Sigmoid colon (tissue), 7 donors: Measurements from ENCODE around the gene TRIM58. TPM values are rescaled to one million over a fixed set of nuclear protein-coding genes. Genes with fewer than 3 reads are reported as not detected.

Experiments
- DNase-seq: peaks from one replicate; pipeline ENCODE4 v3.0.0-alpha.2; 2019
- H3K27ac ChIP-seq, 4 donors: fragments of 200-600 bp; sonication (generic); one replicate each; pipeline ENCODE4 v1.5.1; 2016 to 2019; ENCODE audit warnings: mild to moderate bottlenecking in 1 of 4
- H3K27me3 ChIP-seq, 3 donors: fragments of 200-600 bp; sonication (generic); one replicate each; pipeline ENCODE4 v1.5.1; 2019; ENCODE audit warnings: mild to moderate bottlenecking in 1 of 3
- H3K36me3 ChIP-seq, 4 donors: fragments of 200-600 bp; sonication (generic); one replicate each; pipeline ENCODE4 v1.5.1; 2016 to 2019
- H3K4me1 ChIP-seq, 4 donors: fragments of 200-600 bp; sonication (generic); one replicate each; pipeline ENCODE4 v1.5.1; 2017 to 2019
- H3K4me3 ChIP-seq, 4 donors: fragments of 200-600 bp; sonication (generic); one replicate each; pipeline ENCODE4 v1.5.1; 2017 to 2019; ENCODE audit warnings: mild to moderate bottlenecking in 2 of 4, moderate library complexity in 1 of 4
- H3K9me3 ChIP-seq, 4 donors: fragments of 200-600 bp in 3 of 4; sonication (generic) in 3 of 4; one replicate each; pipeline versions ENCODE4 v1.5.1 to v1.6.1; 2013 to 2019
- CTCF ChIP-seq, 4 experiments: fragments of 450-650 bp in 3 of 4; fragments of 200-600 bp in 1 of 4; IDR thresholded peaks; one replicate each; pipeline ENCODE4 v1.5.1; 2016 to 2019; ENCODE audit warnings: antibody characterized with exemption in 4 of 4, mild to moderate bottlenecking in 3 of 4, moderate library complexity in 2 of 4
- EP300 ChIP-seq, 4 donors: sonication (generic); formaldehyde crosslinking; IDR thresholded peaks; one replicate each; pipeline ENCODE4 v1.6.1; 2017; ENCODE audit warnings: antibody characterized with exemption in 4 of 4
- POLR2A ChIP-seq, 2 donors: fragments of 450-650 bp; IDR thresholded peaks; one replicate each; pipeline ENCODE4 v1.6.1; 2016; ENCODE audit warnings: antibody characterized with exemption in 2 of 2, mild to moderate bottlenecking in 2 of 2, moderate library complexity in 2 of 2
- POLR2AphosphoS5 ChIP-seq, 4 donors: sonication (generic); formaldehyde crosslinking; IDR thresholded peaks; one replicate each; pipeline ENCODE4 v1.6.1; 2017; ENCODE audit warnings: antibody characterized with exemption in 4 of 4
- WGBS, 2 donors: extraction: QIAGEN DNeasy Blood & Tissue Kit; methylation state at CpG; one replicate each; pipeline ENCODE4 v1.1.7; 2013; 5-methylcytosine and 5-hydroxymethylcytosine counted together
- intact Hi-C: fragments of 100-400 bp; cut with DNase I; formaldehyde crosslinking; loops from one replicate; pipeline ENCODE4 v1.15.1; 2023
- polyA plus RNA-seq, 3 donors: library from polyadenylated mRNA; stranded (reverse); fragments of 200-250 nt; gene quantifications; one replicate each; pipeline ENCODE4 v1.2.3, GENCODE V29; 2013
- total RNA-seq, 4 donors: library from RNA; depleted of rRNA; stranded (reverse); fragments of >200 nt; gene quantifications; one replicate each; pipeline ENCODE4 v1.1.0, GENCODE V29; 2016
- donor health status: healthy with polysubstance abuse.
- donor health status: Bipolar disorder and iron deficiency.
- donor health status: healthy.

TRIM58 gene
- total and polyA plus RNA-seq, 7 donors, result 0.41 to 2.1 (median 0.87) TPM

DNA sequence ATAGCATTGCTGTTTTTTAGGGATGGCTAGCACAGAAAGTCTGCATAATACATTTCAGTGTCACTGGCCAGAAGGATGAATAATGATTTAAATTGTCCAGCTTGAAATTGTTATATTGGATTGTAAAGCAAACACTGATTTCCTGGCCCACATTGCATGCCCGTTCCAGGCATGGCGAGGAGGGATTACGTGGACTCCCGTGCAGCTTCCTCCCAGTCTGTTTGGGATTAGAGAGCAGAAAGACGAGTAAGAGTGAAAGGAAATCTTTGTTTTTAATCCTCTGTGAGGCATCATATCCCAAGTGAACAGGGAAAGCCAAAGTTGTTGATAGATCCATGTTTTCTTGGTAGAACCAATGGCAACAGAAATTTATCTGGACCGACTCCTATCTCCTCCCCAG is 8.4 kb downstream of the TRIM58 start:
- Histone ChIP-seq H3K27me3 (no peaks in the 10 kb centered on the region), H3K36me3 (peaks cover 0 to 5% (median 0%) of the 10 kb centered on the region in 4 donors), H3K27ac (no peak overlapping the region), H3K4me1 (no peaks in the 10 kb centered on the region), H3K4me3 (no peak overlapping the region), H3K9me3 (peaks cover 0 to 2% (median 0%) of the 10 kb centered on the region in 4 donors)
- 77 to 86% methylated on average over 6 of the region's 6 CpGs for WGBS, 2 donors
- TF ChIP-seq POLR2AphosphoS5 (IDR thresholded peaks at IDR 0.05) (no peak), CTCF (IDR thresholded peaks at IDR 0.05) (no peak), POLR2A (IDR thresholded peaks at IDR 0.05) (no peak), EP300 (IDR thresholded peaks at IDR 0.05) (no peak)
- DNase-seq, result no peak
- intact Hi-C loops, result no loop called here

- H3K36me3 ChIP-seq, result no peaks in the 10 kb centered on the region
- no peak overlapping the region for H3K4me3 ChIP-seq
- 89 to 90% methylated on average over 9 of the region's 9 CpGs for WGBS, 2 donors
- DNase-seq, result no peak
- no peaks in the 10 kb centered on the region for H3K27me3 ChIP-seq
- TF ChIP-seq CTCF (IDR thresholded peaks at IDR 0.05), result no peak
- no peaks in the 10 kb centered on the region for H3K9me3 ChIP-seq
- intact Hi-C loops, result no loop called here
- no peaks in the 10 kb centered on the region for H3K4me1 ChIP-seq
- H3K27ac ChIP-seq, result no peak overlapping the region
Observed at GRCh38 chr1:247883346-247883745, 26.4 kb downstream of the TRIM58 start.

DNA sequence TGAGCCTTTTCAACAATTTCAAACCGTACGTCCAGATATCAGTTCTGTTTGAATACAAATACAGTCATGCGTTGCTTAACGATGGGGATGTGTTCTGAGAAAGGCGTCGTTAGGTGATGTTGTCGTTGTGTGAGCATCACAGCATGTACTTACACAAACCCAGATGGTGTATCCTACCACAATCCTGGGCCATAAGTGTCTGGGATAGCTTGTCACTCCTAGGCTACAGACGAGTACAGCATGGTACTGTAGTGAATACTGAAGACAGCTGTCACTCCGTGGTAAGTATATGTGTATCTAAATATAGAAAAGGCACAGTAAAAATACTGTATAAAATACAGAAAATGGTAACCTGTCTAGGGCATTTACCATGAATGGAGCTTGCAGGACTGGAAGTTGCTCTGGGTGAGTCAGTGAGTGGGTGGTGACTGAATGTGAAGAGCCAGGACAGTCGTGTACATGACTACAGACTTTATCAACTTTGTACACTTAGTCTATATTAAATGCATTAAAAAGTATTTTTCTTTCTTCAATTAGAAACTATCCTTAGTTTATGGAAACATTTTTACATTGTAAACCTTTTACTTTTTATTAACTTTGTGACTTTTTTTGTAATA is 27.9 kb downstream of the TRIM58 start:
- H3K4me3 ChIP-seq, result no peak overlapping the region
- no peak for DNase-seq
- H3K36me3 ChIP-seq, result no peaks in the 10 kb centered on the region
- no peak for TF ChIP-seq POLR2A (IDR thresholded peaks at IDR 0.05)
- no peak for TF ChIP-seq CTCF (IDR thresholded peaks at IDR 0.05)
- TF ChIP-seq EP300 (IDR thresholded peaks at IDR 0.05), result no peak
- no peak for TF ChIP-seq POLR2AphosphoS5 (IDR thresholded peaks at IDR 0.05)
- no peaks in the 10 kb centered on the region for H3K9me3 ChIP-seq
- no peak overlapping the region for H3K27ac ChIP-seq
- 89 to 91% methylated on average over 10 of the region's 10 CpGs for WGBS, 2 donors
- no peaks in the 10 kb centered on the region for H3K27me3 ChIP-seq
- intact Hi-C loops, result no loop called here
- no peaks in the 10 kb centered on the region for H3K4me1 ChIP-seq

GRCh38 chr1:247895163-247895637 is 38.2 kb downstream of the TRIM58 start, which contains the start of gene OR2W3:
Gene OR2W3 (plus strand): TSS chr1:247895587. CDS start chr1:247895587, 0 bp downstream.
- no peaks in the 10 kb centered on the region for H3K27me3 ChIP-seq
- no peaks in the 10 kb centered on the region for H3K9me3 ChIP-seq
- no peaks in the 10 kb centered on the region for H3K36me3 ChIP-seq
- no peak within 1 kb of the TSS for H3K4me3 ChIP-seq
- WGBS, 2 donors, result 41% methylated on average over 2 of the region's 2 CpGs
- intact Hi-C loops, result no loop called here
- no peak for DNase-seq
- TF ChIP-seq EP300 (IDR thresholded peaks at IDR 0.05) (no peak), CTCF (IDR thresholded peaks at IDR 0.05) (no peak), POLR2A (IDR thresholded peaks at IDR 0.05) (no peak), POLR2AphosphoS5 (IDR thresholded peaks at IDR 0.05) (no peak)
- H3K4me1 ChIP-seq, result no peaks in the 10 kb centered on the region
- no peak within 1 kb of the TSS for H3K27ac ChIP-seq

DNA sequence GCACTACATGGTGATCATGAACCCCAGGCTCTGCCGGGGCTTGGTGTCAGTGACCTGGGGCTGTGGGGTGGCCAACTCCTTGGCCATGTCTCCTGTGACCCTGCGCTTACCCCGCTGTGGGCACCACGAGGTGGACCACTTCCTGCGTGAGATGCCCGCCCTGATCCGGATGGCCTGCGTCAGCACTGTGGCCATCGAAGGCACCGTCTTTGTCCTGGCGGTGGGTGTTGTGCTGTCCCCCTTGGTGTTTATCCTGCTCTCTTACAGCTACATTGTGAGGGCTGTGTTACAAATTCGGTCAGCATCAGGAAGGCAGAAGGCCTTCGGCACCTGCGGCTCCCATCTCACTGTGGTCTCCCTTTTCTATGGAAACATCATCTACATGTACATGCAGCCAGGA is 39.0 kb downstream of the TRIM58 start:
- no peak for DNase-seq
- TF ChIP-seq POLR2AphosphoS5 (IDR thresholded peaks at IDR 0.05) (no peak), CTCF (IDR thresholded peaks at IDR 0.05) (no peak), POLR2A (IDR thresholded peaks at IDR 0.05) (no peak), EP300 (IDR thresholded peaks at IDR 0.05) (no peak)
- WGBS, 2 donors, result 88 to 90% methylated on average over 14 of the region's 14 CpGs
- no peak overlapping the region for H3K27ac ChIP-seq
- no peak overlapping the region for H3K4me3 ChIP-seq
- no peaks in the 10 kb centered on the region for H3K4me1 ChIP-seq
- H3K9me3 ChIP-seq, result no peaks in the 10 kb centered on the region
- no peaks in the 10 kb centered on the region for H3K36me3 ChIP-seq
- intact Hi-C loops, result no loop called here
- H3K27me3 ChIP-seq, result no peaks in the 10 kb centered on the region
